Activated CD8-positive, alpha-beta memory T cell treated with anti-CD3 and anti-CD28 coated beads for 24 hours (primary cell): Measurements from ENCODE around the gene SRPK2.
"Not testable (repeated sequence)": the region's sequence is repeated elsewhere in the genome, so short reads cannot be mapped to it uniquely, and the experiment has no call there.

Experiments
- DNase-seq: peaks from one replicate; pipeline ENCODE4 v3.0.0-alpha.2; 2020

Gene SRPK2

DNA sequence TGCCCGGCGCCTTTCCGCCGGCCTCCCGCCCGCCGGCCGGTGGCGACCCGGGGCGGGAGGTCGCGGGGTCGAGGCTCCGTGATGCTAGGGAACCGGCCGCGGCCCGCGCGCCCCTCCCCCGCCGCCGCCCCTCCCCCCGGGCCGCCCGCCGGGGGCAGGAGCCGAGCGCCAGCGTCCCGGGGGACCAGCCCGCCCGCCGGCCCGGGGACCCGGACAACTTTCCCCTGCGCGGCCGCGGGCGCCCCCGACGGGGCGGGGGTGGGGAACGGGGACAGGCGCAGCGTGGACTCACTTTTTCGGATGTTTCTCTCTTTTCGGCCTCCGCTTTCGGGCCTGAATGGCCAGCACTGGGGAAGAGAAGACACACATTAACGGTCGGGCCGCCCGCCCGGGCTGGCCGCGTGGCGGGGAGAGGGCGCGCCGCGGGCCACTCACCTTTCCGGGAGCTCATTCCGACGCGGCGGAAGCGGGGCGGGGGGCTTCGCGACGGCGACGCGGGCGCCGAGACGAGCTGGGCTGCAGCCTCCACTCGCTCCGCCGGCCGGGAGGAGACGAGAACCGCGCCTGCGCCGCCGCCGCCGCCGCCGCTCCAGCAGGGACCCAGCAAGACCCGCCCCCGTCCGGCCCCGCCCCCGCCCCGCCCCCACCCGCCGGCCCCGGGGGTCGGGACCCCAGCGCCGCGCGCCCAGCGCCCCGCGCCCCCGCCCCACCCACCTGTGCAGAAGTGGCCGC is at the start of gene SRPK2:
SRPK2 (minus strand) TSS at position 566 of the 732 bp plus-strand sequence.
- DNase-seq, result peak; percentile 86

DNA sequence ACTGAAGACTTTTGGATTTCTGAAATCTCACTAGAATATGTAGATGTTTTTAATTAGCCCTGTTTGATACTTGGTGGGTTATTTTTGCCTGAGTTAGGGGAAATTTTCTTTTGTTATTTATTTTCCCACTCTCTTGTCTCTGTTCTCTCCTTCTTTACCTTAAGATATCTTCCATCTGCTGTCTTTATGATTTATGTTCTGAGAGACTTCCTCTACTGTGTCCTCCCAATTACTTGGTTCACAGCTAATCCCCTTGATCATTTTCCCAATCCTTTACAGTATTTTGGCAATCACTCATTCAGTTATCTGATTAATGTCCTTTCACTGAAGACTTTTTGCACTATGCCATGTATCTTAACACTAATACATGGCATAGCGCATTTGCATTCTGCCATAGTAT is 49.5 kb upstream of the SRPK2 start:
- no peak for DNase-seq

DNA sequence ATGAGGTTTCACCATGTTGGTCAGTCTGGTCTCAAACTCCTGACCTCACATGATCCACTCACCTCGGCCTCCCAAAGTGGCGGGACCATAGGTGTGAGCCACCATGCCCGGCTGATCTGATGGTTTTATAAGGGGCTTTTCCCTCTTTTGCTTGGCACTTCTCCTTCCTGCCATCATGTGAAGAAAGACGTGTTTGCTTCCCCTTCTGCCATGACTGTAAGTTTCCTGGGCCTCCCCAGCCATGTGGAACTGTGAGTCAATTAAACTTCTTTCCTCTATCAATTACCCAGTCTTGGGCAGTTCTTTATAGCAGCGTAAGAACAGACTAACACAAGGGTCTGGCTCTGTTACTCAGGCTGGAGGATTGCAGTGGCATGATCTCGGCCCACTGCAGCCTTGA is 48.6 kb upstream of the SRPK2 start:
- DNase-seq, result not testable (repeated sequence)

DNA sequence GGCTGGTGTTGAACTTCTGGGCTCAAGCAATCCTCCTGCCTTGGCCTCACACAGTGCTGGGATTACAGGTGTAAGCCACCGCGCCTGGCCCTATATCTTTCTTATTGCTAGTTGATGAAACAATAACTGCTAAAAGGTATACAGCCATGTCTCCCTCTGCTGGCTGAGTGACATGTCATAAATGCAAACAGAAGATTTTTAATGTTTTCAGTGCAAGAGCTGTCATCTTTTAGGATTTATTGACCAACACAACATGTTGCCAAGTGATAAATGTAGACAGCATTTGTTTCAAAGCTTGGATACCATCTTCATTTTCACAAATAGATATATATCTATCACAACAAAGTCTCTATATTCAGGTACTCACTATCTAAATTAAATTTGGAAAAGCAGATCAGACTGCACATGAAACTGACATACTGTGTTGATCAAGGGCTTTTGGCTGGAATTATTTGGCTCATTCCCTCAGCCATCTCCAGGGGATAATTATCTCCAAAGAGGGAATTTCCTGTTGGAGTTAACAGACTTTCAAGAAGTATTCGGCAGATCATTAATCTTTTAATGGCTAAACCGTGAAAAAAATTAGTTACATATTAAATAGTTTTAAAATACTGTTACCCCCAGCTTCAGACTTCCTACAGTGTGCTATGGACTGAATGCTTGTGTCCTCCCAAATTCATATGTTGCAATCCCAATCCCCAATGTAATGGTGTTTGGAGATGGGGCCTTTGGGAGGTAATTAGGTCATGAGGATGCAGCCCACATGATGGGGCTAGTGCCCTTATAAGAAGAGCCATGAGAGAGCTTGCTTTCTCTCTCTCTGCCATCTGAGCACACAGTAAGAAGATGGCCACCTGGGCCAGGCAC is 41.3 kb upstream of the SRPK2 start:
- peak; percentile 62 for DNase-seq

DNA sequence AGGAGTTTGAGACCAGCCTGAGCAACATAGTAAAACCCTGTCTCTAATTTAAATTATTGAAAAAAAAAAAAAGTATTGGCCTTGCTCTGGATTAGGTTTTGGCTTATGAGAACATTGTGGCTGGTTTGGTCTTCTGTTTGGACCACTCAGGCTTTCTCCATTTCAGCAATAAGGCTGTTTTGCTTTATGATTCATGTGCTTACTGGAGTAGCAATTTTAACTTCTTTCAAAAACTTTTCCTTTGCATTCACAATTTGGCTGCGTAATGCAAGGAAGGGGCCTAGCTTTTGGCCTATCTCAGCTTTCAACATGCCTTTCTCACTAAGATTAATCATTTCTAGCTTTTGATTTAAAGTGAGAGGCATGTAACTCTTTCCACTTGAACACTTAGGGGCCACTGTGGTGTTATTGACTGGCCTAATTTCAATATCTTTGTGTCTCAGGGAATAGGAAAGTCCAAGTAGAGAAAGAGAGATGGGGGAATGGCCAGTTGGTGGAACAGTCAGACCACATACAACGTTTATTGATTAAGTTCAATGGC is 38.0 kb upstream of the SRPK2 start:
- no peak for DNase-seq

DNA sequence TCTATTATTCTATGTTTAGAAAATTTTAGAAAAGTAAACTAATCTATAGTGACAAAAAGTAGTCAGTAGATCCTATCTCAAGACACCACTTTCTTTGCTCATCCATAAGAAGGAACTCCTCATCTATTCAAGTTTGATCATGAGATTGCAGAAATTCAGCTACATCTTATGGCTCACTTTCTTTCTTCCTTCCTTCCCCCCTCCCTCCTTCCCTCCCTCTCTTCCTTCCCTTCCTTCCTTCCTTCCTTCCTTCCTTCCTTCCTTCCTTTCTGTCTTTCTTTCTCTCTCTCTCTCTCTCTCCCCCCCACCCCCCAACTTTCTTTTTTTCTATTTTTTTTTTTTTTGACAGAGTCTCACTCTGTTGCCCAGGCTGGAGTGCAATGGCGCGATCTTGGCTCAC is 35.3 kb upstream of the SRPK2 start:
- DNase-seq, result no peak

DNA sequence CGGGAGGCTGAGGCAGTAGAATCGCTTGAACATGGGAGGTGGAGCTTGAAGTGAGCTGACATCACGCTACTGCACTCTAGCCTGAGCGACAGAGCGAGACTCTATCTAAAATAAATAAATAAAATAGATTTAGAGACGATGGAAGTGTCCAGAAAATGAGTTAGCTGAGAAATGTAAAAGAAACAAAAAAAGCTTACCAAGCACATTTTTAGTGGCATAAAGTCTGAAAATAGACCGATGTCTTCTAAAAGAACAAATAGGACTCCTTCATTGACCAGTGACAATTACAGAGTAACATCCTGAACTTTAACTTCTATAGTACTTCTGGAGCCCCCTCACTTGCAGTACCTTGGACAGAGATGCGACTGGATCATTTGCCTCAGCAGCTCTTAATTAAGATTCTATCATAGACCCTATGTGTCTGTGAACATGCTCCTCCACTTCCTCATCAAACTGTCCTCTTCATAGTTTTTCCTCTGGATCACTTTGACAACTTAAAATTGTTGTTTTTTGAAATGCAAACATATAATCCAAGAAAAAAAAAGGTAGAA is 25.2 kb upstream of the SRPK2 start:
- no peak for DNase-seq

DNA sequence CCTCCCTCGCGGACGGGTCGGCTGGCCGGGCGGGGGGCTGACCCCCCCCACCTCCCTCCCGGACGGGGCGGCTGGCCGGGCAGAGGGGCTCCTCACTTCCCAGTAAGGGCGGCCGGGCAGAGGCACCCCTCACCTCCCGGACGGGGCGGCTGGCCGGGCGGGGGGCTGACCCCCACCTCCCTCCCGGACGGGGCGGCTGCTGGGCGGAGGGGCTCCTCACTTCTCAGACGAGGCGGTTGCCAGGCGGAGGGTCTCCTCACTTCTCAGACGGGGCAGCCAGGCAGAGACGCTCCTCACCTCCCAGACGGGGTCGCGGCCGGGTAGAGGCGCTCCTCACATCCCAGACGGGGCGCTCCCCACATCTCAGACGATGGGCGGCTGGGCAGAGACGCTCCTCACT is 22.1 kb upstream of the SRPK2 start:
- not testable (repeated sequence) for DNase-seq

DNA sequence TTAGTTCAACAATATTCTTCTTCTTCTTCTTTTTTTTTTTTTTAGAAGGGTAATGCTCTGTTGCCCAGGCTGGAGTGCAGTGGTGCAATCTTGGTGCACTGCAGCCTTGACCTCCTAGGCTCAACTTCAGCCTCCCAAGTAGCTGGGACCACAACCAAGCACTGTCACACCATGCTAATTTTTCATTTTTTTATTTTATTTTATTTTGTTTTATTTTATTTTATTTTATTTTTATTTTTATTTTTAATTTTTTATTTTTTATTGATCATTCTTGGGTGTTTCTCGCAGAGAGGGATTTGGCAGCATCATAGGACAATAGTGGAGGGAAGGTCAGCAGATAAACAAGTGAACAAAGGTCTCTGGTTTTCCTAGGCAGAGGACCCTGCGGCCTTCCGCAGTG is 21.1 kb upstream of the SRPK2 start:
- not testable (repeated sequence) for DNase-seq

DNA sequence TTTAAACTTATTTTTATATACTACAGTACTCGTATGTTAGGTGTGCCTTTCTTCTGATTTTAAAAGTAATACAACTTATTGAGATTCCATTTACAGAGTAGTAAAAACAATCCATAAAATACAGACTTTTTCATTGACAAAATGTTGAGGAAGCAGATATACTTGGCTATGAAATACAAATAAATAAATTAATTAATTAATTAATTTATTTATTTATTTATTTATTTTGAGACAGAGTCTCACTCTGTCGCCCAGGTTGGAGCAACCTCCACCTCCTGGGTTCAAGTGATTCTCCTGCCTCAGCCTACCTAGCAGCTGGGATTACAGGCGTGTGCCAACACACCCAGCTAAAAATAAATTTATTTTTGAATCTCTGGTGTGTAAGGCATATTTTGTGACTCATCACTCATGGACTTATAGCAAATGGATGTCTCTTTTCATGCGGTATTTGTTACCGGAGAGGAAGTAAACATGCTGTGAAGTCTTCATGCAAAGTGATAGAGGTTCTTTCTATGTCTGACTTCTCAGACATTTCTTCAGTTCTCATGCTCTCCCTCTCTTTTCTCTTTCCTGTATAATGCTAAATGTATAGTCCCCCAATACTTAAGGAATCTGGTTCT is 20.2 kb upstream of the SRPK2 start:
- no peak for DNase-seq

DNA sequence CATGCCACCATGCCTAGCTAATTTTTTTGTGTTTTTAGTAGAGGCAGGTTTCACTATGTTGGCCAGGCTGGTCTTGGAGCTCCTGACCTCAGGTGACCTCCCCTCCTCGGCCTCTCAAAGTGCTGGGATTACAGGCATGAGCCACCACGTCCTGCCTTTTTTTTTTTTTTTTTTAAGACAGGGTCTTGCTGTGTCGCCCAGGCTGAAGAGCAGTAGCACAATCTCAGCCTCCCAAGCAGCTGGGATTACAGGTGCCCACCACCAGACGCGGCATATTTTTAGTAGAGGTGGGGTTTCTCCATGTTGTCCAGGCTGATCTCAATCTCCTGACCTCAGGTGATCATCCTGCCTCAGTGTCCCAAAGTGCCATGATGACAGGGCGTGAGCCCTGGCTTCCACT is 14.4 kb upstream of the SRPK2 start:
- no peak for DNase-seq

DNA sequence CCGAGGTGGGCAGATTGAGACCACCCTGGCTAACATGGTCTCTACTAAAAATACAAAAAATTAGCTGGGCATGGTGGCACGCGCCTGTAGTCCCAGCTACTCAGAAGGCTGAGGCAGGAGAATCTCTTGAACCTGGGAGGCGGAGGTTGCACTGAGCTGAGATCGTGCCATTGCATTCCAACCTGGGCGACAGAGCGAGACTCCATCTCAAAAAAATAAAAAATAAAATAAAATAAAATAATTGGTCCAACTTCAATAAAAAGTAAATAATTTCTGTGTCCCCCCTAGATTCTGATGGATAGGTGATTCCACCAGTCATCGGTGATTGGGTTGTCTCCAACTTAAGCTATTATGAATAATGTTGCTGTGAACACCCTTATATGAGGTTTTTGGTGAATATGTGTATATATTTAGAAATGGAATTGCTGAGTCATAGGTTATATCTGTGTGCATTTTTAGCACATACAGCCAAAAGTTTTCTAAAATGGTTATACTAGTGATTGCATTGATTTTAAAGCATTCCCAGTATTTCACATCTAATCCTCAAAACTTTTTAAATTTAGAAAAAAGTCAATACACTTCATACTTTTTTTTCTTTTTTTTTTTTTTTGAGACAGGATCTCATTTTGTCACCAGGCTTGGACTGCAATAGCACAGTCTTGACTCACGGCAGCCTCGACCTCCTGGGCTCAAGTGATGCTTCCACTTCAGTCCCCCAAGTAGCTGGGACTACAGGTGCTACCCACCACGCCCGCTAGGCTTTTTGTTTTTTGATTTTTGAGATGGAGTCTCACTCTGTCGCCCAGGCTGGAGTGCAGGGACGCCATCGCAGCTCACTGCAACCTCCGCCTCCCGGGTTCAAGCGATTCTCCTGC is 13.7 kb upstream of the SRPK2 start:
- DNase-seq, result no peak

DNA sequence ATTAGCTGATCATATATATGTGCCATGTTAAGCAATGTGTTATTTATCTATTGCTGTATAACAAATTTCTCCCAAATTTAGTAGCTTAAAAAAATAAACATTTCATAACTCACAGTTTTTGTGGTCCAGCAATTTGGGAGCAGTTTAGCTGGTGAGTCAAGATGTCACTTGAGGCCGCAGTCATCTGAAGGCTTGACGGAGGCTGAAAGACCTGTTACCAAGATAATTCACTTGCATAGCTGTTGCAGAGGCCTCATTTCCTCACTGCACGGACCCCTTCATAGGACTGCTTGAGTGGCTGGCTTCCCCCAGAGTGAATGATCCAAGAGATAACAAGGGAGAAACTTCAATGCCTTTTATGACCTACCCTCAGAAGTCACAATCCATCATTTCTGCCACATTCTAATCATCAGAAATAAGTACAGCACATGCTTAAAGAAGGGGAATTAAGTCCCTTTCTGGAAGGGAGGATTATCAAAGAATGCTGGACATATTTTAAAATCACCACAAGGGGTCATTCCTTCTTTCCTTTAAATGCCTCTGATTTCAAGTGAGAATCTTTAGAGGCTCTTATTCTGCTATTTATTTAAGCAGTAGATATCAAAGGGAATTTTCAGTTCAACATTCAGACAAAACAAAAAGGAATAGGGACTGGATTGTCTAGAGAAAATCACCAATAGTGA is 10.5 kb upstream of the SRPK2 start:
- DNase-seq, result no peak

DNA sequence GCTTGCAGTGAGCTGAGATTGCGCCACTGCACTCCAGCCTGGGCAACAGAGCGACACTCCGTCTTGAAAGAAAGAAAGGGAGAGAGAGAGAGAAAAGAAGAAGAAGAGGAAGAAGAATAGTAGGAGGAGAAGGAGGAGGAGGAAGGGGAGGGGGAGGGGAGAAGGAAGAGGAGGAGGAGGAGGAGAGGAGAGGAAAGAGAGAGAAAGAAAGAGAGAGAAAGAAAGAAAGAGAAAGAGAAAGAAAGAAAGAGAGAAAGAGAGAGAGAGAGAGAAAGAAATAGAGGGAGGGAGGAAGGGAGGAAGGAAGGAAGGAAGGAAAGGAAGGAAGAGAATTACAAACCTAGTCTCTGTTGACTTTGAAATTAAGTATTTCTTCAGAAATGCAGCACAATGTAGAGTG is 7.8 kb upstream of the SRPK2 start:
- no peak for DNase-seq

DNA sequence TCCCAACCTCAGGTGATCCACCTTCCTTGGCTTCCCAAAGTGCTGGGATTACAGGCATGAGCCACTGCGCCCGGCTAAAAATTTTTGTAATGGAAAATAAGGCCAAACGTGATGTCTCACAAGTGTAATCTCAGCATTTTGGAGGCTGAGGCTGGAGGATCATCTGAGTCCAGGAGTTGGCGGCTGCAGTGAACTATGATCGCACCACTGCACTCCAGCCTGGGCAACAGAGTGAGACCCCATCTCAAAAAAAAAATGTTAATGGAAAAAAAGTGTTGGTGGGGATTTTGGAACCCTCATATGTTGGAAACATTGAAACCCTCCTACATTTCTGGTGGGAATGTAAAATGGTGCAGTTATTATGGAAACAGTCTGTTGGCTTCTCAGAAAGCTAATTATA is 2.7 kb upstream of the SRPK2 start:
- no peak for DNase-seq

DNA sequence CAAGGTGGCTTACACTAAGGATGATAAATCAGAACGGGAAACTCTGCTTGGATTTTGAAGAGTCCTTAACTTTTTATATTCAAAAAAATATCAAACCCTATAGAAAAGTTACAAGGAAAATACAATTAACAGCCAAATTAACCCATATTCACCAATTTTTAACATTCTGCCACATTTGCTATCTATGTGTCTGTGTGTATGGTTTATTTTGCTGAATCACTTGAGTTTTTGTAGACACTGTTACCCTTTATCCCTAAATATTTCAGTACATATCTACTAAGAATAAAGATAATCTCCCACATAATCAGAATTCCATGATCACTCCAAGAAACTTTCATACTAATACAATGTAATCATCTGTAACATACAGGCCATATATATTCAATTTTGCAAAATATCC is 1.2 kb upstream of the SRPK2 start:
- DNase-seq, result no peak

DNA sequence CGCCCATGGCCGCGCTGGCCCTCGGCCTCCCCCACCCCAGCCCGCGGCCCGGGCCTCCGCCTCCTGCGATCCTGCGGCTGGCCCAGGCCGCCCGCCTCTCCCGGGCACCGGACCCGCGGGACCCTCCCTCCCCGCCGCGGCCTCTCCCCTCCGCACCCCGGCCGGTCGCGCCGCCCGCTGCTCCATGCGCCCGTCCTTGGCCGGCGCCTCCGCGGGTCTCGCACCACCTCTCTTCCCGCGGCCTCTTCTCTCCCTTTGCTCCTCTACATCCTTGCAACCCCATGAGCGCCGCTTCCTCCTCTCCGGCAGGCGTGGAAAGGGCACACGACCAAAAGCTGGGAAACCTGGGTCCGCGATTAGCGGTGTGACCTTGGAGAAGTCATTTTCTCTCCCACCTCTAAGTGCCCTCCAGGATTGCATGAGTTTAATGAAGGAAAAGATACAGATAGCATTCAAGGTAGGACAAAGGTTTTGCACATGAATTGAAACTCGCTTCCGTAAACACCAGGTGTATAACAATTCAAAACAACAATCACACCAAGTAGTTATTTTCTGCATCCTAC is 448 bp upstream of the SRPK2 start:
- DNase-seq, result peak; percentile 76

DNA sequence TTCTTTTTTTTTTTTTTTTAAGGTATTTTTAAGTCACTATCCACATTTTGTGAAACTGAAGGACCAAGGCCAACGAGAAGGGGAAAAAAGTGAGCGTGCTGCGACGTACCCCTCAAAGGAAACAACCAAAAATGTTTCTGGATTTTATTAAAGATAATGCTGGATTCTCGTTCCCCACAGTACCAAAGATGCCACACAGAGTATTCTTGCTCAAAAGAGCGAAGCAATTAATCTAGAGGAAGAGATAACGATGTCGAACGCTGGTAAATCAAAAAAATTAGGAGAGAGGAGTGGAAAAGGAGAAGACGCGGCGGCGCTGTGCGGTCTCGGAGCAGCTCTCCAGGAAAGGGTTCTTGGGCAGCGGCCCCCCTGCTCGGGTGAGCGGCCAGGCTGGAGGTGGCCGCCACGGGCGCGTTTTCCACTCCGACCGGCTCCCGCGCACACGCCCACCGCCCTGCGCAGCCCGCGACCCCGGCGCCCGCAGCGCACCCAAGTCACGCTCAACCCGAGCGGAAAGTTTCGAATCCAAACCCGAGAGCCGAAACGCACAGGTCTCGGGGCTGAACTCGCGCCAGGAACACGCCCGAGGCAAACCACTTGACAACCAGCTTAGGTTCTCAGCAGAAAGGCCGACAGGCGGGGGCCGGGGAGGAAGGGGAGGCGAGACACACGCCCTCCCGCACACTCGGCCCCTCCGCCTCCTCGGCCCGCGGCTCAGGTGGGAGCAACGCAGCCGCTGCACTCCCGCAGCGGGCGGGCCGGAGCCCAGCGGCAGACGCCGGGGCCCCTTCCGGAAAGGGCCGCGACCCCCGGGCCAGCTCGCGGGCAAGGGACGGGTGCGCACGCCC is 989 bp downstream of the SRPK2 start:
- DNase-seq, result peak; percentile 76

DNA sequence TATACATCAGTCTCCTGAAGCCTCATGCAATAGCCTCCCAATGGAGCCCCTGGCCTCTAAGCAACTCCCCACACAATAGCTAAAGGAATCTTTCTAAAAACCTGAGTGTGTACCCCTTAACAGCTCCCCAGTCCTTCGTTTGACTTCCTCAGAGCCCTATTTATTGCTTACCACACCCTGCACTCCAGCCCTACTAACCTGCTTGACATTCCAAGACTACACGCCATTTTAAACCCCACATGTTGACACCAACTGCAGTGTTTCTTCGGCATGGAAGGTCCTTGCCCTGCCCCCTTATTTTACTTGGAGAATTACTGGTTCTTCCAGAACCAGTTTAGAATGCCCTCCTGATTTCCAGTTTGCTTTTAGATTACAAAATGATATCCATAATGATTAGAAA is 10.8 kb downstream of the SRPK2 start:
- no peak for DNase-seq

DNA sequence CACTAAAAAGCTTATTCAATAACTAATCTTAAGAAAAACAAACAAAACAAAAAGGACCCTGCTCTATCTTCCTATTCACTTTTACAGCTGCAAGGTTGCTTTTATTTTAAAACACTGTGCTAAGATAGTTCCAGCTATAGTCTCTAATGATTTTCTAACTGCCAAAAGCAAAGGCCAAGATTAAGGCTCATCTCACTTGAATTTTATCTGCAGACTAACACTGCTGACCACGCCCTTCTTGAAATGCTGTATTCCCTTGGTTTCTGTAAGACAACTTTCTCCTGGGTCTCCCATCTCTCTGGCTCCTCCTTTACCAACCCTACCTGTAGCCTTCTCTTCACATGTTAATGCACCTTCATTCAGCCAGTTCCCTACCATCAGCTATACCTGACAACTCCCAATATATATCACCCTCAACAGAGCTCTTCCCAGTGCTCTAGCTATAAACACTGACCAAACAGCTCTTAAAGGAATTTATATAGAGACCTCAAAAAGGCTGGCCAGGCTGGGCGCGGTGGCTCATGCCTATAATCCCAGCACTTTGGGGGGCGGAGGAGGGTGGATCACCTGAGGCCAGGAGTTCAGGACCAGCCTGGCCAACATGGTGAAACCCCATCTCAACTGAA is 11.7 kb downstream of the SRPK2 start:
- DNase-seq, result no peak
